Measurements from ENCODE around the gene MMP10.

MMP10 gene

GRCh38 chr11:102729849-102730815 lies 50.3 kb downstream of the MMP10 start:
- no peak for DNase-seq
- TF ChIP-seq POLR2A (IDR thresholded peaks at IDR 0.05; ENCODE audit: low read length) (no peak), GATA1 (IDR thresholded peaks at IDR 0.05; ENCODE audit: low read depth, low read length) (no peak)

GRCh38 chr11:102727890-102728289 lies 52.5 kb downstream of the MMP10 start:
- no peak for DNase-seq
- no peak for TF ChIP-seq GATA1 (IDR thresholded peaks at IDR 0.05; ENCODE audit: low read depth, low read length)
- no peak for TF ChIP-seq POLR2A (IDR thresholded peaks at IDR 0.05; ENCODE audit: low read length)

- no peak for DNase-seq
- no peak for TF ChIP-seq POLR2A (IDR thresholded peaks at IDR 0.05; ENCODE audit: low read length)
- no peak for TF ChIP-seq GATA1 (IDR thresholded peaks at IDR 0.05; ENCODE audit: low read depth, low read length)
Observed at GRCh38 chr11:102724904-102725500, 55.4 kb downstream of the MMP10 start, which contains the start of gene MMP8. MMP8 (minus strand) TSS chr11:102724954; CDS start chr11:102724855, 99 bp downstream.

- TF ChIP-seq GATA1 (IDR thresholded peaks at IDR 0.05; ENCODE audit: low read depth, low read length), result no peak
- TF ChIP-seq POLR2A (IDR thresholded peaks at IDR 0.05; ENCODE audit: low read length), result no peak
- no peak for DNase-seq
Observed at GRCh38 chr11:102722821-102723220, 57.6 kb downstream of the MMP10 start.

Measured in erythroblast (primary cell).